B cell (primary cell): Measurements from ENCODE around the gene TBC1D22A. TPM values are rescaled to one million over a fixed set of nuclear protein-coding genes. Genes with fewer than 3 reads are reported as not detected.

ENCODE experiments used
- ATAC-seq: fragments of 200-7000 bp; cut with Tn5 transposase; one replicate; pipeline ENCODE4 v1.10.0; 2021; ENCODE audit warnings: low read depth, mild to moderate bottlenecking, moderate number of reproducible peaks, moderate library complexity
- CTCF ChIA-PET: fragments of 350-600 bp; sonication (Branson Sonifier 250); formaldehyde crosslinking; loops from one replicate; lab custom pipeline; 2021; ENCODE audit warnings: antibody characterized with exemption, inconsistent platforms; lab: Charles Lee
- POLR2A ChIA-PET: fragments of 350-600 bp; sonication (Branson Sonifier 250); formaldehyde crosslinking; loops from one replicate; lab custom pipeline; 2021; ENCODE audit warnings: antibody characterized with exemption; lab: Charles Lee
- DNase-seq: peaks from one replicate; pipeline ENCODE4 v3.0.0; 2013
- H2AFZ ChIP-seq: 2 replicates; pipeline ENCODE4 v1.6.1; 2012; ENCODE audit warnings: mild to moderate bottlenecking, low read depth, low read length; ENCODE audit not compliant: insufficient read depth, poor library complexity, severe bottlenecking
- H3K27ac ChIP-seq, 2 donors: 1 replicate in 1 of 2; 2 replicates in 1 of 2; pipeline ENCODE4 v1.5.1; 2012 to 2013; ENCODE audit warnings: low read length in 2 of 2, mild to moderate bottlenecking in 2 of 2, moderate library complexity in 1 of 2
- H3K27me3 ChIP-seq, 4 experiments: fragments of 200-600 bp in 1 of 4; sonication (generic) in 1 of 4; replicated peaks in 1 of 4; 1 replicate in 2 of 4; 2 replicates in 2 of 4; pipeline versions ENCODE4 v1.6.1 to v1.7.0; 2013 to 2016; ENCODE audit warnings: low read length in 3 of 4, mild to moderate bottlenecking in 2 of 4, mixed read lengths in 1 of 4, moderate library complexity in 1 of 4; ENCODE audit not compliant: insufficient read depth in 4 of 4, control insufficient read depth in 3 of 4; ENCODE audit errors: control extremely low read depth in 1 of 4
- H3K36me3 ChIP-seq, 2 experiments: replicated peaks in 1 of 2; 1 replicate in 1 of 2; 2 replicates in 1 of 2; pipeline versions ENCODE4 v1.6.1 to v1.7.1; 2013; ENCODE audit warnings: low read length in 1 of 2; ENCODE audit not compliant: insufficient read depth in 2 of 2, control insufficient read depth in 1 of 2; ENCODE audit errors: control extremely low read depth in 1 of 2, extremely low read depth in 1 of 2
- H3K4me1 ChIP-seq, 2 donors: fragments of 200-600 bp in 1 of 2; sonication (generic) in 1 of 2; 1 replicate in 1 of 2; 2 replicates in 1 of 2; pipeline versions ENCODE4 v1.5.1 to v1.6.1; 2013 to 2017; ENCODE audit warnings: low read length in 2 of 2; ENCODE audit not compliant: control insufficient read depth in 2 of 2, insufficient read depth in 2 of 2
- H3K4me2 ChIP-seq: replicated peaks from 2 replicates; pipeline ENCODE3; 2012; ENCODE audit warnings: mild to moderate bottlenecking, low read depth, low read length; ENCODE audit not compliant: poor library complexity, severe bottlenecking
- H3K4me3 ChIP-seq, 5 experiments: fragments of 200-600 bp in 1 of 5; sonication (generic) in 1 of 5; 1 replicate in 3 of 5; 2 replicates in 2 of 5; pipeline versions ENCODE4 v1.5.1 to v1.7.0; 2011 to 2016; ENCODE audit warnings: low read length in 4 of 5, mild to moderate bottlenecking in 4 of 5, low read depth in 2 of 5, control low read depth in 1 of 5, moderate library complexity in 1 of 5; ENCODE audit not compliant: insufficient read depth in 1 of 5; ENCODE audit errors: control extremely low read depth in 1 of 5, extremely low read depth in 1 of 5
- H3K79me2 ChIP-seq: fragments of 200-600 bp; sonication (generic); one replicate; pipeline ENCODE4 v1.6.0; 2016; ENCODE audit warnings: low read length; ENCODE audit not compliant: control insufficient read depth, insufficient read depth
- H3K9ac ChIP-seq: fragments of 200-600 bp; sonication (generic); 2 replicates; pipeline ENCODE4 v1.6.1; 2017; ENCODE audit warnings: mild to moderate bottlenecking, low read length, moderate library complexity
- H3K9me3 ChIP-seq, 3 donors: one replicate each; pipeline versions ENCODE4 v1.6.1 to v1.7.1; 2013; ENCODE audit warnings: low read length in 2 of 3; ENCODE audit not compliant: control insufficient read depth in 2 of 3, insufficient read depth in 1 of 3; ENCODE audit errors: control extremely low read depth in 1 of 3
- H4K20me1 ChIP-seq: 2 replicates; pipeline ENCODE4 v1.6.0; 2012; ENCODE audit warnings: mild to moderate bottlenecking, low read length; ENCODE audit not compliant: insufficient read depth, control insufficient read depth, poor library complexity, severe bottlenecking
- H3K27ac Mint-ChIP-seq: one replicate; pipeline ENCODE4 v1.8.0; 2021; ENCODE audit warnings: mixed read lengths
- H3K27me3 Mint-ChIP-seq: one replicate; pipeline ENCODE4 v1.8.0; 2021; ENCODE audit warnings: mixed read lengths
- H3K4me1 Mint-ChIP-seq: one replicate; pipeline ENCODE4 v1.8.0; 2021; ENCODE audit warnings: mixed read lengths
- H3K4me3 Mint-ChIP-seq: one replicate; pipeline ENCODE4 v1.8.0; 2021; ENCODE audit warnings: mixed read lengths
- H3K9me3 Mint-ChIP-seq: one replicate; pipeline ENCODE4 v1.8.0; 2022; ENCODE audit warnings: mixed read lengths; ENCODE audit not compliant: insufficient read depth
- EZH2 ChIP-seq: IDR thresholded peaks from 2 replicates; pipeline ENCODE4 v1.6.1; 2012; ENCODE audit warnings: borderline replicate concordance, low read depth, mild to moderate bottlenecking, moderate library complexity, low read length; ENCODE audit not compliant: insufficient read depth, poor library complexity, severe bottlenecking
- WGBS: methylation state at CpG from one replicate; pipeline ENCODE4 v1.1.5; 2013; ENCODE audit warnings: missing lambda C conversion rate; ENCODE audit not compliant: insufficient coverage; 5-methylcytosine and 5-hydroxymethylcytosine counted together
- intact Hi-C: fragments of 100-400 bp; cut with micrococcal nuclease; formaldehyde crosslinking; loops from one replicate; pipeline ENCODE4 v1.10.0; 2022
- polyA plus RNA-seq: library from polyadenylated mRNA; depleted of rRNA; stranded (reverse); fragments of >200 nt; gene quantifications from 2 replicates; pipeline ENCODE4 v1.2.3, GENCODE V29; 2012
- total RNA-seq, 2 donors: library from RNA; stranded (reverse); fragments of 120-200 nt in 1 of 2; gene quantifications; 1 replicate in 1 of 2; 2 replicates in 1 of 2; pipeline versions ENCODE4 v1.2.3 to v1.2.4, GENCODE V29; 2013 to 2022
- TF ChIP-seq, protein P1 (sequence below): fragments of 200-600 bp; IDR thresholded peaks from one replicate; pipeline ENCODE4 v1.8.0; 2022; ENCODE audit warnings: antibody characterized with exemption, mild to moderate bottlenecking

TBC1D22A gene
- total and polyA plus RNA-seq, 2 donors (not counting 1 experiment from before 2014, with no cell fraction given), result 73.8 to 128 TPM

DNA sequence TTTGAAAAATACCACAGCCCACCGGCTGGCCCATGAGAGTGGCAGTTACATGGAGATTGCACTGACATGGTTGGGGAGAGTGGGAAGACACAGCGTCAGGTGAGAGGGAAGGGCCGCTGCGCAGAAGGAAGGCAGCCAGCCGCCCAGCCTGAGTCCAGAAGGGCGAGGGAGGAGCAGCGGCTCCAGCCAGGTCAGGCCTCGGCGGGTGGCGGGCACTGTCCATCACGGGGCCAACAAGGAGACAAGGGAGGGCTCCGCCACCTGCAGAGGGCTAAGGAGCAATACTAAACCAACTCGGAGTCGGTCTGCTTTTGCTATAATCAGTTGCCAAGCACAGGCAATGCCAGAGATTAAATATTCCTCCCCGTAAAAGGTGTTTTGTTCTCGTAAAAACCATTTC lies 384.5 kb downstream of the TBC1D22A start:
- intact Hi-C loops, result no loop called here
- Mint-ChIP-seq H3K9me3 (no peaks in the 10 kb centered on the region), H3K27me3 (no peaks in the 10 kb centered on the region), H3K27ac (no peak overlapping the region), H3K4me3 (no peak overlapping the region), H3K4me1 (no peaks in the 10 kb centered on the region)
- TF ChIP-seq, protein P1, sequence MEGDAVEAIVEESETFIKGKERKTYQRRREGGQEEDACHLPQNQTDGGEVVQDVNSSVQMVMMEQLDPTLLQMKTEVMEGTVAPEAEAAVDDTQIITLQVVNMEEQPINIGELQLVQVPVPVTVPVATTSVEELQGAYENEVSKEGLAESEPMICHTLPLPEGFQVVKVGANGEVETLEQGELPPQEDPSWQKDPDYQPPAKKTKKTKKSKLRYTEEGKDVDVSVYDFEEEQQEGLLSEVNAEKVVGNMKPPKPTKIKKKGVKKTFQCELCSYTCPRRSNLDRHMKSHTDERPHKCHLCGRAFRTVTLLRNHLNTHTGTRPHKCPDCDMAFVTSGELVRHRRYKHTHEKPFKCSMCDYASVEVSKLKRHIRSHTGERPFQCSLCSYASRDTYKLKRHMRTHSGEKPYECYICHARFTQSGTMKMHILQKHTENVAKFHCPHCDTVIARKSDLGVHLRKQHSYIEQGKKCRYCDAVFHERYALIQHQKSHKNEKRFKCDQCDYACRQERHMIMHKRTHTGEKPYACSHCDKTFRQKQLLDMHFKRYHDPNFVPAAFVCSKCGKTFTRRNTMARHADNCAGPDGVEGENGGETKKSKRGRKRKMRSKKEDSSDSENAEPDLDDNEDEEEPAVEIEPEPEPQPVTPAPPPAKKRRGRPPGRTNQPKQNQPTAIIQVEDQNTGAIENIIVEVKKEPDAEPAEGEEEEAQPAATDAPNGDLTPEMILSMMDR, result no peak
- ATAC-seq (no peak), DNase-seq (no peak)
- no peaks in the 10 kb centered on the region for H3K27me3 ChIP-seq
- no peak overlapping the region for H3K9ac ChIP-seq
- H3K4me2 ChIP-seq, result no peak overlapping the region
- H3K27ac ChIP-seq, result no peak overlapping the region
- ChIA-PET CTCF (no interaction called here), POLR2A (no interaction called here)
- WGBS, result 97% methylated on average over 14 of the region's 16 CpGs
- peaks cover 0 to 26% of the 10 kb centered on the region in 2 experiments for H3K36me3 ChIP-seq
- H4K20me1 ChIP-seq, result peaks cover 88% of the 10 kb centered on the region
- peaks cover 0 to 7% (median 0%) of the 10 kb centered on the region in 3 donors for H3K9me3 ChIP-seq
- H3K4me1 ChIP-seq, result peaks cover 0 to 6% of the 10 kb centered on the region in 2 donors
- H3K4me3 ChIP-seq, result no peak overlapping the region
- no peak overlapping the region for H2AFZ ChIP-seq
- peaks cover 25% of the 10 kb centered on the region for H3K79me2 ChIP-seq

DNA sequence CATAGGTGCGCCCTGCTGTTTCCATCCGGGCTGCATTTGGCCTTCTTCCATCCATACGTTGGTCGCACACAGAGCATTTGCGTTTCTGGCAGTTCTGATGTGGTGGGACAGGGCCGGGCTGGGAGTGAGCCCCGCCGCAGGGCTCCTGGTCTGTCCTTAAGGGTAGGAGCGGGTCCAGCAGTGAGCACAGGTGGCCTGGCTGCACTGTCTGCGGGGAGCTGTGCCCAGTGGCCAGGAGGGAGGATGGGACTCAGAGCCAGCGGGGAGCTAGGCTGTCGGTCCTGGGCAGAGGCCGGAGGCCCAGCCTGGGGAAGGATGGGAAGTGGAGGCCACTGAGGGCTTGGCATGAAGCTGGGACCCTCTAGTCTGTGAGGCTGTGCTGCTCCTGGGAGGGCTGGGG lies 385.1 kb downstream of the TBC1D22A start:
- DNase-seq, result no peak
- no peaks in the 10 kb centered on the region for H3K27me3 Mint-ChIP-seq
- Histone ChIP-seq H3K4me3 (no peak overlapping the region), H3K36me3 (peaks cover 0 to 31% of the 10 kb centered on the region in 2 experiments), H3K27ac (no peak overlapping the region), H3K4me2 (no peak overlapping the region), H3K27me3 (no peaks in the 10 kb centered on the region), H4K20me1 (peaks cover 94% of the 10 kb centered on the region), H3K79me2 (peaks cover 30% of the 10 kb centered on the region), H2AFZ (no peak overlapping the region), H3K4me1 (peaks cover 0 to 6% of the 10 kb centered on the region in 2 donors), H3K9ac (no peak overlapping the region), H3K9me3 (peaks cover 0 to 14% (median 0%) of the 10 kb centered on the region in 3 donors)
- no peaks in the 10 kb centered on the region for H3K4me1 Mint-ChIP-seq
- TF ChIP-seq, protein P1, result no peak
- TF ChIP-seq EZH2, result no peak
- H3K4me3 Mint-ChIP-seq, result no peak overlapping the region
- intact Hi-C loops, result no loop called here
- no peak for ATAC-seq
- no peaks in the 10 kb centered on the region for H3K9me3 Mint-ChIP-seq
- WGBS, result 97% methylated on average over 13 of the region's 13 CpGs
- POLR2A ChIA-PET, result no interaction called here
- CTCF ChIA-PET, result no interaction called here
- H3K27ac Mint-ChIP-seq, result no peak overlapping the region
